ENCODE results near the gene NDUFAB1. TPM values are rescaled to one million over a fixed set of nuclear protein-coding genes. Genes with fewer than 3 reads are reported as not detected.

NDUFAB1 gene
- total RNA-seq, 3 donors from 2014 or later: 101 to 126 (median 115) TPM

DNA sequence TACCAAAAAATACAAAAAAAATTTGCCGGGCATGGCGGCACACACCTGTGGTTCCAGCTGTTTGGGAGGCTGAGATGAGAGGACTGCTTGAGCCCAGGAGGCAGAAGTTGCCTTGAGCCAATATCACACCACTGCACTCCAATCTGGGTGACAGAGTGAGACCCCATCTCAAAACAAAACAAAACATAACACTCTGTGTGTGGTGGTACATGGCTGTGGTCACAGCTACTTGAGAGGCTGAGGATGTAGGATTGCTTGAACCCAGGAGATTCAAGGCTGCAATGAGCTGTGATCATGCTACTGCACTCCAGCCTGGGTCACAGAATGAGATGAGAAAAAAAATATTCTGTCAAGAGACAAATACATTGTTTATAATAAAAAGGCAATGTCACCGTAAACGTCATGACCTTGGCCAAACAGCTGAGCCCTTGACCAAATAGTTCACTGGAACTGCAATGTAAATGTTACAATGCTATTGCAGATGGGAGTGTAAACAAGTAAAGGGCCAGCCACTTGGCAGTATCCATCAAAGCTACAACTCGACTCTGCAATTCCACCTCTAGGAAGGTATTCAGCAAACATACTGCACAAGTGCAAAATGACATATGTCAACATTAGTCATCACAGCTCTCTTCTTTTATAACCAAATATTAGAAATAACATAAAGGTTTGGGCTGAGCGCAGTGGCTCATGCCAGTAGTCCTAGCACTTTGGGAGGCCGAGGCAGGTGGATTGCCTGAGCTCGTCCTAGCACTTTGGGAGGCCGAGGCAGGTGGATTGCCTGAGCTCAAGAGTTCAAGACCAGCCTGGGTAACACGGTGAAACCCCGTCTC, 55.9 kb downstream of the NDUFAB1 start:
- intact Hi-C loops (cut with DNase I, micrococcal nuclease): no loop called here
- TF ChIP-seq, protein P1, sequence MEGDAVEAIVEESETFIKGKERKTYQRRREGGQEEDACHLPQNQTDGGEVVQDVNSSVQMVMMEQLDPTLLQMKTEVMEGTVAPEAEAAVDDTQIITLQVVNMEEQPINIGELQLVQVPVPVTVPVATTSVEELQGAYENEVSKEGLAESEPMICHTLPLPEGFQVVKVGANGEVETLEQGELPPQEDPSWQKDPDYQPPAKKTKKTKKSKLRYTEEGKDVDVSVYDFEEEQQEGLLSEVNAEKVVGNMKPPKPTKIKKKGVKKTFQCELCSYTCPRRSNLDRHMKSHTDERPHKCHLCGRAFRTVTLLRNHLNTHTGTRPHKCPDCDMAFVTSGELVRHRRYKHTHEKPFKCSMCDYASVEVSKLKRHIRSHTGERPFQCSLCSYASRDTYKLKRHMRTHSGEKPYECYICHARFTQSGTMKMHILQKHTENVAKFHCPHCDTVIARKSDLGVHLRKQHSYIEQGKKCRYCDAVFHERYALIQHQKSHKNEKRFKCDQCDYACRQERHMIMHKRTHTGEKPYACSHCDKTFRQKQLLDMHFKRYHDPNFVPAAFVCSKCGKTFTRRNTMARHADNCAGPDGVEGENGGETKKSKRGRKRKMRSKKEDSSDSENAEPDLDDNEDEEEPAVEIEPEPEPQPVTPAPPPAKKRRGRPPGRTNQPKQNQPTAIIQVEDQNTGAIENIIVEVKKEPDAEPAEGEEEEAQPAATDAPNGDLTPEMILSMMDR (IDR thresholded peaks at IDR 0.05): no peak
- no peak for DNase-seq
- H3K9me3 ChIP-seq: no peaks in the 10 kb centered on the region
- H3K36me3 ChIP-seq (ENCODE audit: low read depth): peaks cover 3% of the 10 kb centered on the region
- no peaks in the 10 kb centered on the region for H3K4me1 ChIP-seq (ENCODE audit: low read depth)
- no peak overlapping the region for H3K4me3 ChIP-seq
- peak; percentile 16 for ATAC-seq

DNA sequence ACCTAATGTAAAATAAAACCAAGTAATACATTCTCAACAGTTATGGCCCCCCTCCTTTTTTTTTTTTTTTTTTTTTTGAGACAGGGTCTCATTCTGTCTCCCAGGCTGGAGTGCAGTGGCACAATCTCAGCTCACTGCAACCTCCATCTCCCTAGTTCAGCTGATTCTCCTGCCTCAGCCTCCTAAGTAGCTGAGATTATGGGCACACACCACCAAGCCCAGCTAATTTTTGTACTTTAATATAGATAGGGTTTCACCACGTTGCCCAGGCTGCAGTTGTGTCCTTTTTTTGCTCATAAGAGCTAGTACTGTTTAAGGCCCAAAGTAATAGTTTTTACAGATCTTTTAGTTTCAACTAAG, 57.2 kb downstream of the NDUFAB1 start:
- DNase-seq (no peak), ATAC-seq (no peak)
- TF ChIP-seq, protein P1 (IDR thresholded peaks at IDR 0.05): no peak
- Histone ChIP-seq H3K36me3 (ENCODE audit: low read depth) (peaks cover 9% of the 10 kb centered on the region), H3K4me1 (ENCODE audit: low read depth) (no peaks in the 10 kb centered on the region), H3K9me3 (no peaks in the 10 kb centered on the region), H3K4me3 (no peak overlapping the region)
- intact Hi-C loops (cut with DNase I, micrococcal nuclease): no loop called here

DNA sequence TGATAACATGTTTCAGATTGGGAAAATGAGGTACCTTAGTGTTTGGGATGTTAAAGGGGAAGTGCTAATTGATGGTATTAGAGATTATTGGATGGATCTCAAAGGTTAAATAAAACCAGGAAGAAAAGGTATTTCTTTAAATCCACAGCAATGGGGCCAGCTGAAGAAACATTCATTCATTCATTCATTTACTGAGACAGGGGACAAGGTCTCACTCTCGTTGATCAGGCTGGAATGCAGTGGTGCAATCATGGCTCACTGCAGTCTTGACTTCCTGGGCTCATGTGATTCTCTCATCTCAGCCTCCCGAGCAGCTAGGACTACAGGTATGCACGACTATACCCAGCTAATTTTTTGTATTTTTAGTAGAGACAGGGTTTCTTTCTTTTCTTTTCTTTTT, 58.7 kb downstream of the NDUFAB1 start:
- ATAC-seq: no peak
- Histone ChIP-seq H3K9me3 (no peaks in the 10 kb centered on the region), H3K36me3 (ENCODE audit: low read depth) (peaks cover 9% of the 10 kb centered on the region), H3K4me1 (ENCODE audit: low read depth) (no peaks in the 10 kb centered on the region), H3K4me3 (no peak overlapping the region)
- TF ChIP-seq, protein P1 (IDR thresholded peaks at IDR 0.05): no peak
- intact Hi-C loops (cut with DNase I, micrococcal nuclease): no loop called here
- no peak for DNase-seq

DNA sequence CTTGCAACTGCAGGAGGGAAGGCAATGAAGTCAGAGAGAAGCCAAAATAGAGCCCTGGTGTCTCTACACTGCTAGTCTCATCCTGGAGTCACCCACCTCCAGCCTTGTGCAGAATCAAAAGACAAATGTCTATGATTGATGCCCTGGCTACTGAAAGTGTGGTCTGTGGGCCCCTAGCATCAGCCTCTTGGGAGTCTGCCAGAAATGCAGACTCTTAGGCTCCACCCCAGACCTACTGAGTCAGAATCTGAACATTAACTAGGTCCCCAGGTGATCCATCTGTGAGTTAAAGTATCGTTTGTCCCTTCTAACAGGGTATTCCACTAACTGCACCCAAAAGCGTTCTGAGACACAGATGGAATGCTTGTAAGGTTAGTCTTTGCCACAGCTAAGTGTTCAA, 60.2 kb downstream of the NDUFAB1 start:
- DNase-seq (no peak), ATAC-seq (no peak)
- Histone ChIP-seq H3K36me3 (ENCODE audit: low read depth) (peaks cover 9% of the 10 kb centered on the region), H3K4me1 (ENCODE audit: low read depth) (no peaks in the 10 kb centered on the region), H3K9me3 (no peaks in the 10 kb centered on the region), H3K4me3 (no peak overlapping the region)
- intact Hi-C loops (cut with DNase I, micrococcal nuclease): no loop called here
- TF ChIP-seq, protein P1 (IDR thresholded peaks at IDR 0.05): no peak

DNA sequence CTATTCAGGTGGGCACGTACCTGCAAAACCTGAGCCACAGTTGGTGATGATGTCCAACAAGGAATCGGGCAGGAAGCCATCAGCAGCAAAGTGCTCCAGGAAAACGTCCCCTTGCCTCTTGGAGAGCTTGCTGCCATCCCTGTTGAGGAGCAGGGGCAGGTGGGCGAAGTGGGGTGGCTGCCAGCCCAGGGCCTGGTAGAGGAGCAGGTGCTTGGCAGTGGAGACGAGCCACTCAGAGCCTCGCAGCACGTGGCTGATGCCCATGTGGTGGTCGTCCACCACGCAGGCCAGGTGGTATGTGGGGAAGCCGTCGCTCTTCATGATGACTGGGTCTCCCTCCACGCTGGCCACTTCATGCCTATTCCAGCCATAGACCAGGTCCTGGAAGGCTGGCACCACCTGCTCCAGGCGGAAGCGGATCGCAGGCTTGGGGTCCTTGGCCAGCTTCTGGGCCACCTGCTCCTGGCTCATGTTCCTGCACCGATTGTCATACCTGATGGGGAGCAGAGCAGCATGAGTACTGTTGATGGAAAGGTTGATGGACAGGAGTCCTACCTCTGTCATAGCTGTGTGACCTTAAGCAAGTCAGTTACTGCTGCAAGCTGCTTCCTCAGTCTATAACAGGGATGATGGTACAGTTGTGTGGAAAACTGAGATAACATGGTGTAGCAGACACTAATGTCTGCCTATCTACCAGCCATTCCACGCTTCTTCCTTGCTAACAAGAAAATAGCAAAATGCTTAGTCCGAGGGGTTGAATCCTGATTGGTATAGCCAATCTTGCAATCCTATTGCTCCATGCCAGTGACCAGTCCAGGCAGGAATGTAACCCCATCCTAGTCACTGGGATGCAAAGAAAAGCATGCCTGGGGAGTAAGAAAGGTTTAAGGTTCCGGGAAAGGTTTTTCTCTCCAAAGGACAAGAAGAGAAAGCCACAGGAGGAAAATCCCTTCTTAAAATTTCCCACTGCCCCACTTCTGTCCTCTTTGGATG, 61.0 kb downstream of the NDUFAB1 start:
- no peak overlapping the region for H3K4me3 ChIP-seq
- ATAC-seq: no peak
- intact Hi-C loops (cut with DNase I, micrococcal nuclease): no loop called here
- no peaks in the 10 kb centered on the region for H3K4me1 ChIP-seq (ENCODE audit: low read depth)
- H3K36me3 ChIP-seq (ENCODE audit: low read depth): peaks cover 9% of the 10 kb centered on the region
- TF ChIP-seq, protein P1 (IDR thresholded peaks at IDR 0.05): no peak
- no peak for DNase-seq
- no peaks in the 10 kb centered on the region for H3K9me3 ChIP-seq

Data from mucosa of descending colon (tissue), 3 donors.